Measurements from ENCODE around the gene AEBP1.

AEBP1 gene

DNA sequence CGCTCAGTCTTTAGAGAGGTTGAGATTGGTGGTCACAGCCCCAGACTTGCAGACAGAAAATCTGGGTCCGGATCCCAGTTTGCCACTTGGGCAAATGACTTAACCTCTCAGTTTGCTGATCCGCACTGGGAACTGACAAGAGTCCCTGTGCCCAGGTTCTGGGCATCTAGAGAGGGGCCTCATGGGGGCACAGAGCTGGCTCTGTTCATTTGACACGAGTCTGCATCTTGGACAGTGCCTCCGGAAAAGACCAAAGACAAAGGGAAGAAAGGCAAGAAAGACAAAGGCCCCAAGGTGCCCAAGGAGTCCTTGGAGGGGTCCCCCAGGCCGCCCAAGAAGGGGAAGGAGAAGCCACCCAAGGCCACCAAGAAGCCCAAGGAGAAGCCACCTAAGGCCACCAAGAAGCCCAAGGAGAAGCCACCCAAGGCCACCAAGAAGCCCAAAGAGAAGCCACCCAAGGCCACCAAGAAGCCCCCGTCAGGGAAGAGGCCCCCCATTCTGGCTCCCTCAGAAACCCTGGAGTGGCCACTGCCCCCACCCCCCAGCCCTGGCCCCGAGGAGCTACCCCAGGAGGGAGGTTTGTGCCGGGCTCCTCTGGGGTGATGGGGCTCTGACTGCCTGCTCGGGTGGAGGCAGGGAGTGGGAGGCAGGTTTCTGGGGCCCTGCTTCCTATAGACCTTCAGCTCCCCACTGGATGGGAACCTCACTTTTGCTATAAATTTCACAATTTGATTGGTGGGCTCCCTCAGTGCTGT lies 2.3 kb downstream of the AEBP1 start:
- no peak for DNase-seq

DNA sequence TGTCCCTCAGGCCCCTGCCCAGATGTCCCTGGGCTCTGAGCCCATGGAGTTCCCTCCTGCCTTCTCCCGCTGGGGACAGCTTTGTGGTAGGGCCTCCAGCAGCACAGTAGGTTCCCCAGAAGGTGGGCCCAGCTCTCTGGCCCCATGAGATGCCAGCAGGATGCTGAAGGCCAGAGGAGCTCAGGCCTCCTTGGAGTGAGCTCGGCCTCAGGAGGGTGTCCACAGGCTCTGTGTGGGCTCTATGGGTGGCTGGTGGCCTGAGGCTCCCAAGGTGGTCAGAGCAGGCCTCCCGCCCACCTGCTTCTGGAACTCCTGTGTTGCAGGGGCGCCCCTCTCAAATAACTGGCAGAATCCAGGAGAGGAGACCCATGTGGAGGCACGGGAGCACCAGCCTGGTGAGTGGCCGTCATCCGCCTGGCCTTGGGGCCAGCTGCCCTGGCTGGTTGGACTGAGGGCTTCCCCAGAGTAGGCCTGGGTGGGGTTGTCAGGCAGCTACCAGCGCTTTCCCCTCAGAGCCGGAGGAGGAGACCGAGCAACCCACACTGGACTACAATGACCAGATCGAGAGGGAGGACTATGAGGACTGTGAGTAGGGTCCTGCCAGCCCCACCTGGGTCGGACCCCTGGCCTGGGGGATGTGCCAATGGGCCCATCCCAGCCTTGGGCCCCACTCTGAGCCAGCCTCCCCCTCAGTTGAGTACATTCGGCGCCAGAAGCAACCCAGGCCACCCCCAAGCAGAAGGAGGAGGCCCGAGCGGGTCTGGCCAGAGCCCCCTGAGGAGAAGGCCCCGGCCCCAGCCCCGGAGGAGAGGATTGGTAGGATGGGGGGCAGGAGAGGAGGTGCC lies 3.2 kb downstream of the AEBP1 start:
- no peak for DNase-seq

DNA sequence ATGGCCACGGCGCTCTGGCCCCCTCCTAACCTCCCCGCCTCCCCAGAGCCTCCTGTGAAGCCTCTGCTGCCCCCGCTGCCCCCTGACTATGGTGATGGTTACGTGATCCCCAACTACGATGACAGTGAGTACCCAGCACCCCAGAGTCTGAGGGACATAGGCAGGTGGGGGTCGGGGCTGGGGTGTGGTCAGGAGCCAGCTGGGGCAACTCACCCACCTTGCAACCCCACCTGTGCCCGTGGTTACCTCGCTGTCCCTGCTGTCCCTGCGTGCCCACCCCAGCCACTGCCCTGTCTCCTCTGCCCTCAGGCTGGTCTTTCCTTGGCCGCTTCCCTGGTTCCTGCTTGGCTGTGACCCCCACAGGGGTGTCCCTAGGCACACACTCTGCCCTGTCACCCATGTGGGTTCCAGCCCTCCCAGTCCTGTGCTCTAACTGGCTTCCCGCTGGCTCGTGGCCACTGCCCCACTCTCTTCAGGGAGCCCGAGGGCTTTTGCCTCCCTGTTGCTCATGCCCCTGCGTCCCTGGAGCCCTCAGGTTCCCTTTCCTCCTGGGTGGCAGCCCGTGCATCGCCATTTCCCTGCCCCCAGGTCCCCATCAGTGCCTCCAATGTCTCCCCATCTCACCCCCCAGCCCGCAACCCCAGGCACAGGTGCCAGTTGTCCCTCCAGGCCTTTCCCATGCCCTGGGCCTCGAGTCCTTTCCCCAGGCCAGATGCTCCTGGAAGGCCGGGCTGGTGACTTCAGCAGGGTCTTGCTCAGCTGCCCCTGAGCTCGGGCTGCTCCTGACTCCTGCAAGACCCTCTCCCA lies 4.0 kb downstream of the AEBP1 start:
- DNase-seq: no peak

DNA sequence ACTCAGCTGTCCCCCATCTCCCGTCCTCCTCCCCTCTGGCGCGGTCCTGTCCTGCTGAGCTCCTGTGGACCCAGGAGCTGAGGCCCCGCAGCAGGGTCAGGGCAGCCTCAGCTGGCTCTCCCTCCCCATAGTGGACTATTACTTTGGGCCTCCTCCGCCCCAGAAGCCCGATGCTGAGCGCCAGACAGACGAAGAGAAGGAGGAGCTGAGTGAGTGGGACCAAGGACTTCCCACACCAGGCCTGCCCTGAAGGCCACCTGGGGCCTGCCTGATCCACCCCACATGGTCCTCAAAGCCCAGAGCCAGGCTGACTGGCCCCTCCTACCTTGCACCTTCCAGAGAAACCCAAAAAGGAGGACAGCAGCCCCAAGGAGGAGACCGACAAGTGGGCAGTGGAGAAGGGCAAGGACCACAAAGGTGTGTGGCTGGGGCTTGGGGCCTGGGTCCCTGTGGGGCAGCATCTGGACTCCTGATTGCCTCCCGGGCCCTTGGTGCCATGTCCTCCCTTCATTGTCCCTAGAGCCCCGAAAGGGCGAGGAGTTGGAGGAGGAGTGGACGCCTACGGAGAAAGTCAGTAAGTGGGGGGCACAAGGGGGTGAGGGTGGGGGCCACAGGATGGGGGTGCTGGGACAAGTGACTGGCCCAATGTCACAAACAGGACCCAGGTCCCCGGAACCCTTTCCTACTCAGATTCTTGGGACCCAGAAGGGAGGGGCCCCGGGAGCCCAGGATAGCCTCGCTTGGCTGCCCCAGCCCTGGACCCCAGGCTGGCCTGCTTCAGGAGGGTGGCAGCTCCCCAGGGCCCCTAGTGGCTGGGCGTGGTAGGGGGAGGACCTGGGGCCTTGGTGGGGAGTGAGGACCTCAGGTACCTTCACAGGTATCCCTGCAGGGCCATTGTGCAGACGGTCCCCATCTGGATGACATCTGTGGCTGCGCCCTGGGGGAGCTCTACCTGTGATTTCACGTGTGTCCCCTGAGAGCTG lies 4.9 kb downstream of the AEBP1 start:
- no peak for DNase-seq

DNA sequence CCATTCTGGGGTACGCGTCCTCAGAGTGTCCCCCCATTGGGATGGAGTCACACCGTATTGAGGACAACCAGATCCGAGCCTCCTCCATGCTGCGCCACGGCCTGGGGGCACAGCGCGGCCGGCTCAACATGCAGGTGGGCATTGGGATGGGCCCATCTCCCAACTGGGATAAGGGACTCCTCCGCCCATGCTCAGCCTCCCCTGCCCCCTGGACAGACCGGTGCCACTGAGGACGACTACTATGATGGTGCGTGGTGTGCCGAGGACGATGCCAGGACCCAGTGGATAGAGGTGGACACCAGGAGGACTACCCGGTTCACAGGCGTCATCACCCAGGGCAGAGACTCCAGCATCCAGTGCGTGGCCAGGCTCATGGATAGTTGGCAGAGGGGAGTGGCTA lies 5.8 kb downstream of the AEBP1 start:
- no peak for DNase-seq

DNA sequence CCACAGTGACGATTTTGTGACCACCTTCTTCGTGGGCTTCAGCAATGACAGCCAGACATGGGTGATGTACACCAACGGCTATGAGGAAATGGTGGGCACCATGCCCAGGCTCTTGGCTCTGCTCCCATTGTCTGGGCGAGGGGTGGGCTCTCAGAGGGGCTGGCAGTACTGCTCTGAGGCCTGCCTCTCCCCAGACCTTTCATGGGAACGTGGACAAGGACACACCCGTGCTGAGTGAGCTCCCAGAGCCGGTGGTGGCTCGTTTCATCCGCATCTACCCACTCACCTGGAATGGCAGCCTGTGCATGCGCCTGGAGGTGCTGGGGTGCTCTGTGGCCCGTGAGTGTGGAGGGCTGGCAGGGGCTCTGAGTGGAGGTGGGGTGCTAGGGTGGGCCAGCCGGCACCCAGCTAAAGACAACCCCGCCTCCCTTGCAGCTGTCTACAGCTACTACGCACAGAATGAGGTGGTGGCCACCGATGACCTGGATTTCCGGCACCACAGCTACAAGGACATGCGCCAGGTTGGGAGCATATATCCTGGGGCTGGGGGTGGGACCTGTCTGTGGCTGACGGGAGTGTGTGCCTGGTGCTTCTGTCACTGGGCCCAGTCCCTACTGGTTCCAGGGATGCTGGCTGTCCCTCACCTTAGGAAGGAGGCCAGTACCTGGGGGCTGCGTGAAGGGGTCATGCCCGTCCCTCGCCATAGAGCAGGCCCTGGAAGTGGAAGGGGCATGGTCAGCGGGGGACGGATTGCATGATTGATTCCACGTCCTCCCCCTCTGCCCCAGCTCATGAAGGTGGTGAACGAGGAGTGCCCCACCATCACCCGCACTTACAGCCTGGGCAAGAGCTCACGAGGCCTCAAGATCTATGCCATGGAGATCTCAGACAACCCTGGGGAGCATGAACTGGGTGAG lies 6.8 kb downstream of the AEBP1 start:
- DNase-seq: no peak

- DNase-seq: no peak
These were observed 7.6 kb downstream of the AEBP1 start for GRCh38 chr7:44111761-44112160.

DNA sequence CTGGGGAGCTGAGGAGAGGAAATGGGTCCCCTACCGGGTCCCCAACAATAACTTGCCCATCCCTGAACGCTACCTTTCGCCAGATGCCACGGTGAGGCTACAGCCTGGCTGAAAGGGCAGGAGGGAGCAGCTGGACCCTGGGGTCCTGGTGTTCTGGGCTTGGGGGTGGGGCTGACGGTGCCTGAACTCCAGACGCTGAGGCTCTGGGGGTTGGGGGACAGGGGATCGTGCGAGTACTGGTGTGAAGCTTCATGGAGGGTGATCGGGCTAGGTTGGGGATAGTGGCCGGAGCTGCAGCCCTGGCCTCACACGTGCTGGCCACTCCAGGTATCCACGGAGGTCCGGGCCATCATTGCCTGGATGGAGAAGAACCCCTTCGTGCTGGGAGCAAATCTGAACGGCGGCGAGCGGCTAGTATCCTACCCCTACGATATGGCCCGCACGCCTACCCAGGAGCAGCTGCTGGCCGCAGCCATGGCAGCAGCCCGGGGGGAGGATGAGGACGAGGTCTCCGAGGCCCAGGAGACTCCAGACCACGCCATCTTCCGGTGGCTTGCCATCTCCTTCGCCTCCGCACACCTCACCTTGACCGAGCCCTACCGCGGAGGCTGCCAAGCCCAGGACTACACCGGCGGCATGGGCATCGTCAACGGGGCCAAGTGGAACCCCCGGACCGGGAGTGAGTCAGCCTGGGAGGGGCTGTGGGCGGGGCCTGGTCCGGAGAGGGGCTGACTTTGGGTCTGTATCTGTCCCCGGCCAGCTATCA lies 8.3 kb downstream of the AEBP1 start:
- DNase-seq: no peak

DNA sequence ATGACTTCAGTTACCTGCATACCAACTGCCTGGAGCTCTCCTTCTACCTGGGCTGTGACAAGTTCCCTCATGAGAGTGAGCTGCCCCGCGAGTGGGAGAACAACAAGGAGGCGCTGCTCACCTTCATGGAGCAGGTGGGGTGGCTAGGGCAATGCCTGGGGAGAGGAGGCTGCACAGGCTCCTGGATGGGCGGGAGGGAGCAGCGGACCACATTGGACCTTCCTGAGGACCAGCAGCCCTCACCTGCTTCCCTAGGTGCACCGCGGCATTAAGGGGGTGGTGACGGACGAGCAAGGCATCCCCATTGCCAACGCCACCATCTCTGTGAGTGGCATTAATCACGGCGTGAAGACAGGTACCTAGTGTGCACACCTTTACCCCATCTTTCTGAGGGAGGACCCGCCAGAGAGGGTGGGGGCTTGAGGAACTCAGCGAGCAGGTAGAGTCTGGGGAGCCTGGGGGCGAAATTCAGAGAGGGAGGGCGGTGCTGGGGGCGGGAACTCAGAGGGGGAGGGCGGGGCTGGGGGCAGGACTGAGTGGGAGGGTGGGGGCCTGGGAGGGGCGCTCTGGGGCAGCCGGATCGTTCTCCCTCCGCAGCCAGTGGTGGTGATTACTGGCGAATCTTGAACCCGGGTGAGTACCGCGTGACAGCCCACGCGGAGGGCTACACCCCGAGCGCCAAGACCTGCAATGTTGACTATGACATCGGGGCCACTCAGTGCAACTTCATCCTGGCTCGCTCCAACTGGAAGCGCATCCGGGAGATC lies 9.0 kb downstream of the AEBP1 start:
- DNase-seq: no peak

DNA sequence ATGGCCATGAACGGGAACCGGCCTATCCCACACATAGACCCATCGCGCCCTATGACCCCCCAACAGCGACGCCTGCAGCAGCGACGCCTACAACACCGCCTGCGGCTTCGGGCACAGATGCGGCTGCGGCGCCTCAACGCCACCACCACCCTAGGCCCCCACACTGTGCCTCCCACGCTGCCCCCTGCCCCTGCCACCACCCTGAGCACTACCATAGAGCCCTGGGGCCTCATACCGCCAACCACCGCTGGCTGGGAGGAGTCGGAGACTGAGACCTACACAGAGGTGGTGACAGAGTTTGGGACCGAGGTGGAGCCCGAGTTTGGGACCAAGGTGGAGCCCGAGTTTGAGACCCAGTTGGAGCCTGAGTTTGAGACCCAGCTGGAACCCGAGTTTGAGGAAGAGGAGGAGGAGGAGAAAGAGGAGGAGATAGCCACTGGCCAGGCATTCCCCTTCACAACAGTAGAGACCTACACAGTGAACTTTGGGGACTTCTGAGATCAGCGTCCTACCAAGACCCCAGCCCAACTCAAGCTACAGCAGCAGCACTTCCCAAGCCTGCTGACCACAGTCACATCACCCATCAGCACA lies 9.7 kb downstream of the AEBP1 start:
- DNase-seq: no peak

DNA sequence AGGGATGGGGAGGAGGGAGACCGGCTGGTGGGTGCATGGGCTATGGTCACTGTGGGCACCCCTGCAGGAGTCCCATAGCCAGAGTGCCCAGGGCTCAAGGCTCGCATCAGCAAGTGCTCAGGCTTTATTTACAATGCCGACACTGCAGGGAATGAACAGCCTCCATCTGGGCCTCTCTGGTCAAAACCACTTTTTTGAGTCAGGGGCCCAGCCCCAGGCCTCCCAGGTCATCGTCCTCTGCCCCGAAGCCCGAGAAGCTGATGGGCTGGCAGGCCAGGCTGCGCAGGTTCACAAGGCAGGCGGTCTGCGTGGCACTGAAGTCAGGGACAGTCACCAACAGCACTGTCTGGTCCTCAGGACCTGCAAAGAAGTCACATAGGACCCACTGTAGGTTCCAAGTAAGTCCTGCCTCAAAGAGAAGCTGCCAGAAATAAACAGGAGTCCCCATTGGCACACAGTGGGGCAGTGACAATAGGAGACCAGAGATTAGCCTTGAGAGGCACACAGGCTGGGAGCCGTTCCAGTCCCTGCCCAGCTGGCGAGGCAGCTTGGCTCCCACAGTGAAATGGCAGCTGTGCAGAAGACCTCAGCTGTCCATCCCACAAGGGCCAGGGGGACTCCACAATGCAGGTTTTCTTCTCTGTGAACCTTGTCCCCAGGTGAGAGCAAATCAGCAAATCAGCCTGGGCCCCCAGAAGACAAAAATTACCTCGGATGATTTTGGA lies 10.6 kb downstream of the AEBP1 start:
- no peak for DNase-seq

- no peak for DNase-seq
These were observed 12.1 kb downstream of the AEBP1 start for GRCh38 chr7:44116087-44116788.

GRCh38 chr7:44116789-44117666 lies 12.9 kb downstream of the AEBP1 start:
- no peak for DNase-seq

DNA sequence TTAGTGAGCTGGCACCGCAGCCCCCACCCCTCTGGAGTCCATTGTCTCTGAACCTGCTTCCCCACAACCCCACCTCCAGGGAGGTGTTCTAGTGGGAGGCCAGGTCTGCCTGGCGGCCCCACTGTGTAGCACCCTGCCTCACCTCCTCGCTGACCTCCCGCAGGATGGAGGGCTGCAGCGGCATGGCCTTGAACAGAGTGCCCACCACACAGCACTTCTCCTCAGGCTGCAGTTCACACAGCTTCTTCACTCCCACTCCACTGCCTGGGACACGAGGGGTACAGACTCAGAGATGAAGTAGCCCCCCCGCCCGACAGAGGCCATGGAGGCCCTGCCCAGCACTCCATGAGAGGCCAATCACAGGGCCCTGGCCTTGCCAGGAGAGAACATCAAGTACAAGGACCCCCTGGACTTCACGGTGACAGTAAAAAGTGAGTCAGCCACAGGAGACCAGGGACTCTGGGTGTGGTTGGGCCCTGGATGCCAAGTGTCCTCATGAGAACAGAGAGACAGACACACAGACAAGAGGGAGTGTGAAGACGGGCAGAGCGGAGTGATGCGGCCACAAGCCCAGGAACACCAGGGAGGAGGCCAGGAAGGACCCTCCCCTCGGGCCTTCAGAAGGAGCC lies 13.8 kb downstream of the AEBP1 start:
- DNase-seq: no peak

DNA sequence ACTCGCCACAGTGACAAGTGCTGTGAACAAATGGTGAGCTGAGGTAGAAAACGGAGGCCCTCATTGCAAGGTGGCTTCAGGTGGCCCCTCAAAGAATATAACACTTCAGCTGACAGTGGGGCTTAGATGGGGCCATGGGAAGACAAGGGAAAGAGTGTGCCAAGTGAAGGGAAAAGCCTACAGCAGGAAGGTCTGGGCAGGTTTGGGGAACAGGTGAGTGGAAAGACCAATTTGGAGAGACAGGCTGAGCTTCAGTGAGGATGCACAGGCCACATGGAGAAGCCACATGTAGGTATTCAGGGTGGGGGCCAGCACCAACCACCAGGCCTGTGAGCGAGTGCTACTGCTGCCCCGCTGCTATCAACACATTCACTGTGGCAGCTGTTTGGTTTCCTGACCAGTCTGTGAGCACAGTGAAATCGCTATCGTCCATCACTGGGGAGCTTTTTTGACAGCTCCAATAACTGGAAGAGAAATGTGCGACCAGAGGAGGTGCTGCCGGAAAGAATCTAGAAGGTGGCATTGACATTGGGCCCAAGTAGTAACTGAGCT lies 15.8 kb downstream of the AEBP1 start:
- DNase-seq: no peak

DNA sequence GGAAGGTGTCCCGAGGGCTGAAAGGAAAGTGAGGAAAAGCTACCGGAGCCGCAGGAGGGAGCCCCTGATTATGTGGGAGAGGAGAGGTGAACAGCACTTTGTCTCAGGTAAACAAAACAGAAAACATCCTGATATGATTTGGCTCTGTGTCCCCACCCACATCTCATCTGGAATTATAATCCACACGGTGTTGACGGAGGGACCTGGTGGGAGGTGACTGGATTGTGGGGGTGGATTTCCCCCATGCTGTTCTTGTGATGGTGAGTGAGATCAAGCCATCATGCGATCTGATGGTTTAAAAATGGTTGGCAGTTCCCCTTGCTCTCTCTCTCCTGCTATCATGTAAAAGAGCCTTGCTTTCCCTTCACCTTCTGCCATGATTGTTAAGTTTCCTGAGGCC lies 16.2 kb downstream of the AEBP1 start:
- no peak for DNase-seq
